Natural killer cell (primary cell): ENCODE data around the gene OR1N2. TPM values are rescaled to one million over a fixed set of nuclear protein-coding genes. Genes with fewer than 3 reads are reported as not detected.
"Not testable (repeated sequence)": the region's sequence is repeated elsewhere in the genome, so short reads cannot be mapped to it uniquely, and the experiment has no call there.

Source experiments
- ATAC-seq, 3 donors: fragments of 150-1000 bp in 2 of 3; fragments of 200-7000 bp in 1 of 3; cut with Tn5 transposase; 1 replicate in 1 of 3; 2 replicates in 2 of 3; pipeline ENCODE4 v1.10.0; 2021; ENCODE audit warnings: mild to moderate bottlenecking in 2 of 3, moderate library complexity in 2 of 3
- DNase-seq, 2 donors: peaks; one replicate each; pipeline versions ENCODE4 v3.0.0 to v3.0.0-alpha.2; 2013 to 2021; ENCODE audit warnings: mixed read lengths in 1 of 2
- H3K27ac ChIP-seq: one replicate; pipeline ENCODE4 v1.5.1; 2013; ENCODE audit warnings: mild to moderate bottlenecking, low read length
- H3K27me3 ChIP-seq: one replicate; pipeline ENCODE4 v1.6.1; 2013; ENCODE audit warnings: low read length; ENCODE audit not compliant: control insufficient read depth, insufficient read depth
- H3K36me3 ChIP-seq: one replicate; pipeline ENCODE4 v1.6.1; 2013; ENCODE audit warnings: low read length; ENCODE audit not compliant: control insufficient read depth, insufficient read depth
- H3K4me1 ChIP-seq: one replicate; pipeline ENCODE4 v1.6.1; 2013; ENCODE audit warnings: low read length; ENCODE audit not compliant: control insufficient read depth, insufficient read depth
- H3K4me3 ChIP-seq: one replicate; pipeline ENCODE4 v1.5.1; 2013; ENCODE audit warnings: low read length
- H3K9me3 ChIP-seq: one replicate; pipeline ENCODE4 v1.6.1; 2013; ENCODE audit warnings: low read length; ENCODE audit not compliant: control insufficient read depth, insufficient read depth
- H3K27ac Mint-ChIP-seq, 2 donors: one replicate each; pipeline ENCODE4 v1.8.0; 2022; ENCODE audit warnings: mild to moderate bottlenecking in 2 of 2, mixed read lengths in 2 of 2, moderate library complexity in 1 of 2
- H3K27me3 Mint-ChIP-seq, 2 donors: one replicate each; pipeline ENCODE4 v1.8.0; 2022; ENCODE audit warnings: low read depth in 2 of 2, mixed read lengths in 2 of 2
- H3K36me3 Mint-ChIP-seq: one replicate; pipeline ENCODE4 v1.8.0; 2022; ENCODE audit warnings: mixed read lengths
- H3K4me1 Mint-ChIP-seq, 2 donors: one replicate each; pipeline ENCODE4 v1.8.0; 2022; ENCODE audit warnings: mixed read lengths in 2 of 2
- H3K4me3 Mint-ChIP-seq: one replicate; pipeline ENCODE4 v1.8.0; 2022; ENCODE audit warnings: mild to moderate bottlenecking, moderate library complexity, mixed read lengths
- H3K9me3 Mint-ChIP-seq, 2 donors: one replicate each; pipeline ENCODE4 v1.8.0; 2022; ENCODE audit warnings: mixed read lengths in 2 of 2
- CTCF ChIP-seq: fragments of 200-600 bp; IDR thresholded peaks from one replicate; pipeline ENCODE4 v1.8.0; 2022; ENCODE audit warnings: antibody characterized with exemption
- WGBS: methylation state at CpG from one replicate; pipeline ENCODE4 v1.1.7; 2013; ENCODE audit warnings: missing lambda C conversion rate; ENCODE audit not compliant: insufficient coverage; 5-methylcytosine and 5-hydroxymethylcytosine counted together
- intact Hi-C: fragments of 100-400 bp; cut with micrococcal nuclease; formaldehyde crosslinking; loops from one replicate; pipeline ENCODE4 v1.14.2; 2022
- total RNA-seq, 4 donors: library from RNA; stranded (reverse); fragments of 120-200 nt in 1 of 4; gene quantifications; one replicate each; pipeline versions ENCODE4 v1.2.3 to v1.2.4, GENCODE V29; 2013 to 2022

The OR1N2 gene
- total RNA-seq, 3 donors from 2014 or later (not counting 1 experiment from before 2014, with no cell fraction given) = not detected

- Mint-ChIP-seq H3K27me3 (peaks cover 0 to 3% of the 10 kb centered on the region in 2 donors), H3K27ac (no peak overlapping the region), H3K4me3 (no peak overlapping the region), H3K36me3 (no peaks in the 10 kb centered on the region), H3K9me3 (no peaks in the 10 kb centered on the region), H3K4me1 (no peaks in the 10 kb centered on the region)
- no peak overlapping the region for H3K4me3 ChIP-seq
- H3K4me1 ChIP-seq = no peaks in the 10 kb centered on the region
- no peak for TF ChIP-seq CTCF
- ATAC-seq = no peak
- no peak overlapping the region for H3K27ac ChIP-seq
- no peaks in the 10 kb centered on the region for H3K27me3 ChIP-seq
- no peaks in the 10 kb centered on the region for H3K36me3 ChIP-seq
- H3K9me3 ChIP-seq = no peaks in the 10 kb centered on the region
- intact Hi-C loops = no loop called here
- DNase-seq = no peak
- 89% methylated on average over 2 of the region's 2 CpGs for WGBS
These were observed 19.5 kb downstream of the OR1N2 start for GRCh38 chr9:122572456-122572855.

GRCh38 chr9:122579874-122580273 lies 27.0 kb downstream of the OR1N2 start:
- H3K36me3 ChIP-seq = no peaks in the 10 kb centered on the region
- H3K4me1 ChIP-seq = no peaks in the 10 kb centered on the region
- H3K27me3 ChIP-seq = no peaks in the 10 kb centered on the region
- no peaks in the 10 kb centered on the region for H3K36me3 Mint-ChIP-seq
- H3K9me3 ChIP-seq = no peaks in the 10 kb centered on the region
- H3K4me3 ChIP-seq = no peak overlapping the region
- H3K9me3 Mint-ChIP-seq = peaks cover 0 to 2% of the 10 kb centered on the region in 2 donors
- no peak overlapping the region for H3K27ac Mint-ChIP-seq
- DNase-seq (no peak), ATAC-seq (no peak)
- intact Hi-C loops = no loop called here
- TF ChIP-seq CTCF = no peak
- H3K4me1 Mint-ChIP-seq = no peaks in the 10 kb centered on the region
- 83% methylated on average over 2 of the region's 5 CpGs for WGBS
- H3K4me3 Mint-ChIP-seq = no peak overlapping the region
- peaks cover 5 to 7% of the 10 kb centered on the region in 2 donors for H3K27me3 Mint-ChIP-seq
- H3K27ac ChIP-seq = no peak overlapping the region

- H3K4me3 ChIP-seq = no peak overlapping the region
- Mint-ChIP-seq H3K27me3 (peaks cover 5 to 7% of the 10 kb centered on the region in 2 donors), H3K9me3 (peaks cover 0 to 2% of the 10 kb centered on the region in 2 donors), H3K4me1 (no peaks in the 10 kb centered on the region), H3K4me3 (no peak overlapping the region), H3K27ac (no peak overlapping the region), H3K36me3 (no peaks in the 10 kb centered on the region)
- H3K36me3 ChIP-seq = no peaks in the 10 kb centered on the region
- ATAC-seq = no peak
- TF ChIP-seq CTCF = no peak
- intact Hi-C loops = no loop called here
- DNase-seq = no peak
- no peaks in the 10 kb centered on the region for H3K9me3 ChIP-seq
- no peaks in the 10 kb centered on the region for H3K4me1 ChIP-seq
- H3K27me3 ChIP-seq = no peaks in the 10 kb centered on the region
- 92% methylated on average over 1 of the region's 3 CpGs for WGBS
- no peak overlapping the region for H3K27ac ChIP-seq
These were observed 27.4 kb downstream of the OR1N2 start for GRCh38 chr9:122580360-122580759.

- intact Hi-C loops, ATAC-seq: not testable (repeated sequence)
- 91% methylated on average over 8 of the region's 8 CpGs for WGBS
These were observed 30.4 kb downstream of the OR1N2 start, which contains the start of gene OR1L8 for GRCh38 chr9:122583284-122583683. Gene OR1L8, minus strand, starts transcription at chr9:122583384. Its CDS starts 14,907 bp downstream, at chr9:122568477.

More at GRCh38 chr9:122583284-122583683, 30.4 kb downstream of the OR1N2 start, which contains the start of gene OR1L8:
- peaks cover 2 to 14% of the 10 kb centered on the region in 2 donors for H3K27me3 Mint-ChIP-seq
- H3K9me3 Mint-ChIP-seq, H3K4me1 ChIP-seq, H3K36me3 ChIP-seq, H3K9me3 ChIP-seq, H3K27ac Mint-ChIP-seq, H3K4me3 ChIP-seq, H3K4me1 Mint-ChIP-seq, H3K4me3 Mint-ChIP-seq, H3K27ac ChIP-seq, H3K27me3 ChIP-seq, H3K36me3 Mint-ChIP-seq, DNase-seq: not testable (repeated sequence)

Other genes starting within 250 kb of the OR1N2 start
- gene PTGS1, start 182.1 kb upstream of the OR1N2 start, total RNA-seq = 10 to 100 TPM in 1 of 3 donors, 1 to 10 TPM in 2; 2.1 to 11.3 (median 9.2) TPM
- not detected for gene OR1J1, start 75.2 kb upstream of the OR1N2 start, total RNA-seq
- not detected for gene OR1J2, start 42.3 kb upstream of the OR1N2 start, total RNA-seq
- gene OR1J4, start 34.0 kb upstream of the OR1N2 start, total RNA-seq = not detected
- gene OR1N1, start 25.8 kb upstream of the OR1N2 start, total RNA-seq = not detected
- gene OR1L8, start 30.3 kb downstream of the OR1N2 start, total RNA-seq = under 1 TPM in 1 of 3 donors, not detected in 2; 0.40 TPM
- gene OR1Q1, start 61.6 kb downstream of the OR1N2 start, total RNA-seq = not detected
- gene OR1B1, start 104.5 kb downstream of the OR1N2 start, total RNA-seq = 1 to 10 TPM in 1 of 3 donors, under 1 TPM in 1, not detected in 1; 0.75 to 1.1 TPM
- gene OR1L1, start 108.6 kb downstream of the OR1N2 start, total RNA-seq = not detected
- gene OR1L3, start 122.0 kb downstream of the OR1N2 start, total RNA-seq = not detected
- gene OR1L4, start 170.9 kb downstream of the OR1N2 start, total RNA-seq = not detected
- gene OR1L6, start 189.2 kb downstream of the OR1N2 start, total RNA-seq = not detected
- not detected for gene OR5C1, start 235.8 kb downstream of the OR1N2 start, total RNA-seq
- not detected for gene OR1K1, start 247.0 kb downstream of the OR1N2 start, total RNA-seq